Colon (tissue), 2 donors: ENCODE results near the gene MCTP2.

Experiments used
- FAIRE-seq: peaks from 2 replicates; lab custom pipeline; 2012; peaks lifted over from hg19 to GRCh38; lab: Jason Lieb, UNC
- donor health status: control.
- donor health status: control.

MCTP2 gene

DNA sequence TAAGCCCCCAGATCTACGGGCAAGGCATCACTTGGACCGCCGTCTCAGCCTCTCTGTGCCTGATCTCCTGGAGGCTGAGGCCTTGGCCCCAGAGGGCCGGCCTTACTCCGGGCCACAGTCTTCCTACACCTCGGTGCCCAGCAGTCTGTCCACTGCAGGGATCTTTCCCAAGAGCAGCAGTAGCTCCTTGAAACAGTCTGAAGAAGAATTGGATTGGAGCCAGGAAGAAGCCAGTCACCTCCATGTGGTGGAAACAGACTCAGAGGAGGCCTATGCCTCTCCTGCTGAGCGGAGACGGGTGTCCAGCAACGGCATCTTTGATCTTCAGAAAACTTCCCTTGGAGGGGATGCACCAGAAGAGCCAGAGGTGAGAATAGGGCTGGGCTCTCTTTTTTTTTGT, 67.0 kb downstream of the MCTP2 start:
- no peak for FAIRE-seq

DNA sequence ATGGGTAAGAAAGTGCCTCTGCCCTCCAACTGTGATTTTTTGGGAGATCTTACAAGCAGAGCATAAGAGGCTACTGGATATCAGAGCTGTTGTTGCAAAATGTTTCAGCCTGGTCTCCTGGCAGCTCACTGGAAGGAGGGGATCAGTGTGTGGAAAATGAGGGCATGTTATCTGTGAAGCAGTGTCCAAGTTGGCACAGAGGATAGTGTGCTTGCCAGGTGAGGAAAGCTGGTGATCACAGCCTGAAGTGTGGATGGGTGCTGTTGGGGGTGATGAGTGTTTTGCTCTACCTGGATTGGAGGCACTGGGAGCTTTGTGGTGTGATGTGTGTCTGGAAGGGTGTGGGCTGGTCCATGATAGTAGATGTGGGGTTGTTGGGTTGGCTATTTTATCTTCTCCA, 69.3 kb downstream of the MCTP2 start:
- FAIRE-seq: no peak

DNA sequence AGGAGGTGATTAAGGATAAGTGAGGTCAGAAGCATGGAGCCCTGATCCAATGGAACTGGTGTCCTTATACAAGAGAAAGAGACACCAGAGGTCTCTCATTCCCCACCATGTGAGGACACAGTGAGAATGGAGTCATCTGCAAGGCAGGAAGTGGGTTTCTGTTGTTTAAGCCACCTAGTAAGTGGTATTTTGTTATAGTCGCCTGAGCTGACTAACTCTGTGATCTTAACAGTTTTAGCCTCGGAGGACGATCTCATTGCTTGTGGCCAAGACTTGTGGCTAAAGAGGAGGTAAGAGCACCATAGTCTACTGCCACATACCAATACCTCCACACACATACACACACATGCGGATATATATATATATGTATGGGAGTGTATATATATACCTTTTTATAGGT, 73.8 kb downstream of the MCTP2 start:
- no peak for FAIRE-seq

DNA sequence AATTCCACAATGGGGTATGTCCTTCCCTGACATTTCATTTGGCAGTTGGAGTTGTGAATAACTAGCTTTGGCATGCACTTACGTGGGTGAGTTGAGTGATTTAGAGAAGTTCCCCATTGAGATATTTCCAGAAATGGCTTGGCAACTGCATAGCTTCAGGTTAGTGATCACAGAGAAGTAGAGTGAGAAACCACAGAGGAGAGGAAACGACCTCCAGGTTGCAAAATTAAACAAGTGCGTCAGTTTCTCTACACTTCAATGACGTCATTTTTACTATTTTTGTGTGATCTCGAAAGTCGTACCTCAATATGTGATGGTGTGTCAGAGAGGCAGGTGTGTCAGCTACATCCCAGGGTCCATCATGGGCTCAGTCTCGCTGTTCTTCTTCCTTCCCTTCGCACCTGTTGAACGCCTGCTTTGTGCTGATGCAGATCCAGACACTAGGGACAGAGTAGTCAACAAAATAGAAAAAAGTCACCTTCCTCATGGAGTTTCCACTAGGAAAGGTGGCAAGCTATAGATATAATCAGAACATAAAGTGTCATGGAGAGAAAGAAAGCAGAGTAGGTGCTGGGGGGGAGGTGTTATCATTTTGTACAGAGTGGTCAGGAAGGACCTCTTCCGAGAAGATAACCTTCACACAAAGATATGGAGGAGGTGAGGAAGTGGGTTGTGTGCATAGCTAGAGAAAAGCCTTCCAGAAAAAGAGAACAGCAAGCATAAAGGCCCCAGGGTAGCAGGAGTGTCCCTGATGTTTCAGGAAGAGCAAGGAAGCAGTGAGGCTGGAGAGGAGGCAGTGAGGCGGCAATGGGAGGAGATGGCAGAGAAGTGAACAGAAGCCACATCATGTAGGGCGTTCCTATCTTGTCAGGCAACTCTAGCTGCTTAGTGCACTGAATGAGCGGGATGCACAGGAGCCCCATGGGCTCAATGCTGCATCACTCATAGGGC, 75.6 kb downstream of the MCTP2 start:
- FAIRE-seq: no peak

DNA sequence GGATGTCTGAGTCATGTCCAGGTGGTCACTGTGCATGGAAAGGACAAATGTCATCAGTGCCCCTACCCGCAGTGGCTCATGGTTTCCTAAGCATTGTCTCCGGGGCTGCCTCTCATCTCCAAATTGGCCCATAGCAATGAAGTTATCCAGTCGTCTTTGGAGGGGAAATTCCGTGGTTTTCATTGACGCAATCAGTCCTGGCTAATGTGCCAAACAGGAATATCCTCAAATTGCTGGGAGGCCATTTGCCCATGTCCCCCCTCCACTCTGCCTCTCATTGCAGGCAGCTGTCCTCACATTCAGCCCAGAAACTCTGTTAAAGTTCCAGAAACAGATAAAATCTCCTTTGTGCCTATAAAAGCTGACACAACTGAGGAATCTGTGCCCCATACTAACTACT, 81.6 kb downstream of the MCTP2 start:
- no peak for FAIRE-seq

DNA sequence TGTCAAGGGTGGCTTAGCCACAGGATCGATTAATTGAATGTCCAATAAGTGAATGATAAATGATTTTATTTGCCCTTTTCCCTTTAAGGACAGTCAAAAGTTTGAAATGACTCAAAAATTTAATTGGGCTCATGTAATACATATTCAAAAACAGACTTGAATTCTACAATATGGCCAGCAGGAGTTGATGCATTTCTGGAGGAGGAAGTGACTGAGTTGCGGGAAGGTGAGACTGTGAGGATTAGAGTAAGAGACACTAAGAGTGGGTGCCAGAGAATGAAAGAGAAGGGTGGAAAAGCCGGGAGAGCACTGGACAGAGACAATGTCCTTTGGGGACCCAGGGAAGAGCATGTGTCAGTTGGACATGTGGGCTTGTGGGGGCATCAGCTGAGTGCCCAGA, 83.3 kb downstream of the MCTP2 start:
- no peak for FAIRE-seq

DNA sequence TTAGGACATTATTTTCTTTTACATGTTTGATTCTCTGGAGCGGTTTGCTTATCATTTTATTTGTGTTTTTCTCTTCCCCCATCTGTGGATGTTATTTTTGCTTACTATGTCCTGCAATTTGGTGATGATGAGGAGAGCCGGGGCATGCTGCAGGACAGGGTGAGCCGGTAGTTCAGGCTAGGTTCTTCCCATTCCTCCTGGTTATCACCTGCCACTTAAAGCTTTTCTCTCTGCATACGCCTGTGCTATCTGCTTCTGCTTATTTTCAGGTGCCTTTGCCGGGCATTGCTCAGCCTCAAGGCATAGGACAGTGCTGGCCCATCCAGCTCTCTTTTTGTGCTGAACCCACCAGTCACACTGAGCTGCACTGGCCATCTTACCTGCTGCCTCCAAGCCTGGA, 85.8 kb downstream of the MCTP2 start:
- no peak for FAIRE-seq

DNA sequence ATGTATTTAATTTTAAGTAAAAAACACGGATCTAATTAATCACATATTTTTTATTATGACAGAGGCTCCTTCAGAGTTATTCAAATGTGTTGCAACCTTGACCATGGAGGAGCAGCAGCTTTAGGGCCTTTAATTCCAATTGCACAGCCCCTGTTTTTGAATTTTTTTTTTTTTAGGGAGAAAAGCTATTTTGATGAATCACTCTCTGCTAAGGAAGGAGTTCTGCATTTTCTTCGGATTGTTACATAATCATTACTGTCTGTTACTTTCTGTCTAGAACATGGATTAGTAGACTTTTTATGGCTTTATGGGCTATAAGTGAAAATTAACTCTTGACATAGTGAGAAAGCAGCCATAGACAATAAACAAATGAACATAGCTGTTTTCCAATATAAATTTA, 90.8 kb downstream of the MCTP2 start:
- no peak for FAIRE-seq

DNA sequence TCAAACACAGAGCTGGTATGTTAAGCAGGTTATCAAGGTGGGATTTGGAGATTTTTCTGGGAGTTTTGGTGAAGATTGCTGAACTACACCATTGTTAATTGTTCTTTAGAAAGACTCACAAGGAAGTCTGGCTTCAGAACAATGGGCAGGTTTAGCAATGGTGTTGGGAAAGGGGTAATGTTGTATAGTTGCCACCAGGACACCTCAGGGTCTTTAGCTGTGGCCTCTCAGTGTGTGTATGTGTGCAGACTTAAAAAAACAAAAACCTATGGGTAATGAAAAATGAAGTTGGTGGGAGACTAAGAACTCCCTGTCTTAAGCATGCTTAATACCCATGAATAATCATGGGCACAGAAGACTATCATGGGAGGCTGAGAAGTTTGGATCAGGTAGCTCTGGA, 91.7 kb downstream of the MCTP2 start:
- FAIRE-seq: no peak

DNA sequence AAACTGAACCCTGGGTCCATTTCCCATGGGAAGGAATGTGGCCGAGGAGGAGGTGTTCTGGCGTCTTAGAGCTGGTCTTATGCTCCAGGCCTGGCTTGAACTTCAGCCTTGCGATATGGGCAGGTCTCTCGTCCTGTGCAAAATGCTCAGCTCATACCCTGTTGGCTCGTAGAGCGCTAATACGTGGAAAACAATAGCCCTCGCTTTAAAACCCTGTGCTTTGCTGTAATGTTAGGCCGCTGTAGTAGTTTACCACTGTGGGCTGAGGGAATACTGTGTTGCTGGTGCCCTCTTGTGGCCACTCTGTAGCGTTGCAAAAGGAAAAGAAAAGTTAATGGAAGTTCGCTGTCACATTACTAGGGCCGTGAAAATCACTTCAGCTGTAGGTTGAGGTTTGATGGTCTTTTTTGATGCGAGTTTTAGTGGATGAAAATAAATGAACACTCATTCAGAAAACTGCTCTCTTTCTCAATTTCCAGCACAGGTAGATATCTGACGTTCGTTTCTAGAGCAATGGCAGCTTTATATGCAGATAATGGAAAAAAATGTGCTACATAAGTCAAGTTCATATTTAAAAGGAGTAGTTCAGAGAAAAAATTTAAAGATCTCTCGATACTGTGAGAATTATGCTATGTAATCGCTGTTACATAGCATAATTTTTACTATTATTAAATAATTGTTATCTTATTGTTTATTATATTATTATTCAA, 92.9 kb downstream of the MCTP2 start:
- FAIRE-seq: no peak

DNA sequence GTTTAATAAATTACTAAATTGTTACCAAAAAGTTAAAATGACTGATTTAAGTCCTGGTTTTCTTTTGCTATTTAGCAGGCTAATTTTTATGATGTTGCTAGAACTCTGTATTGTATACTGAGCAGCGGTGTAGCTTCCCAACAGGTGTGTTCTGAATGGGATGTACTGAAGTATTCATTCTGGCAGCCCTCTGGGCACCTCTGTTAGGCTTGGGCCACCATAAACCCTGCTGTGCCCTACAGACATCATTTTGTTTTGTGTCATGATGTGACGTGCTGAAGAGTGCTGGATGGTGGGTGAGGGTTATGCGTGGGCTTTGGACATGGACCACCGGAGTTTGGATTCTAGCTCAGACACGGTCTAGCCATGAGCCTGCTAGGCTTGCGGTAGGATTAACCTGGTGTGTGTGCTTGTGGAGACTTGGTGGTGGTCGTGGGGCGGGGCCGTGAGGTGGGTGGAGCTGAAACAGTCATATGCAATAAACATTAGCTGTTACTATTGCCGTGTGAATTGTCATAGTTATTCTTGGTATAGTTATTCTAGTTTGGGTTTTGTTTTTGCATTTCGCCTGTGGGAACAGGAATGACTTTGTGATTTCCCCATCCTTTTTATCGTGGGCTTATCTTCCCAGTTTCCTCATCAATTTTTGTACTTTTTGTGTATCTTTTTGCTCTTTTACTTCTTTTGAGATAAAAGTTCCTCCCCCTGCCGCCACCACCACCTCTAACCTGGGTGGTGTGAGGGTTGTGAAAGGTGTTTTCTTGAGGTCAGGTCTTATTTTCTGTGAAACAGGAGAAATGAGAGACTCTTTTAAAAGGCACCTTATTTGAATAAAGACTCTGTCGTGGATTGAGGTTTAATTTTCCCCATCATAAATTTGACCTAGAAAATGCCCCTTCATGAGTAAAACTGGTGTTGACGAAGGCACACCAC, 93.7 kb downstream of the MCTP2 start:
- no peak for FAIRE-seq

DNA sequence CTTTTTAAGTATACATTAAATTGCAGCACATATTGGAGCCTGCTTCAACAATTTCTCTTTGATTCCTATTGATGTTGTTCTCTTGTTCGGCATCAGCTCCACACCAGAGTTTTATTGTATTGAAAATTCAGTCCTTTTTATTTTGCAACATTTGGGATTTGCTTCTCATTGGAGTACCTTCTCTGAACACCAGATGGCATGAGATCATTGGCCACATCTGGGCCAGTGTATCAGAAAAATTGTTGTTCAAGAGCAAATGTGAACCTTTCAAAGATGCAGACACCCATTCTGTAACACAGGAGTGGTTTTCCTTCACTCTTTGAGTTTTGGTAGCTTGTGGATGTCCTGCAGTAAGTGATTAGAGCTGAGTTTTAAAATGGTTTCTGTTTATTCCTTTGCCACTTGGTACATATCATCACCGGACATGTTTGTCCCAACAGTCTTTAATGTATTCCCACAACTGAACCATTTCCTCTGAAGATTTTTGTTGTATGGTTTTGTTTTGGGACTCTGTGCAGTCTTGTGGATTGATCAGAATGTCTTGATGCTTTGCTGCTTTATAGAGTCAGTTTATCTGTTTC, 96.1 kb downstream of the MCTP2 start:
- no peak for FAIRE-seq

DNA sequence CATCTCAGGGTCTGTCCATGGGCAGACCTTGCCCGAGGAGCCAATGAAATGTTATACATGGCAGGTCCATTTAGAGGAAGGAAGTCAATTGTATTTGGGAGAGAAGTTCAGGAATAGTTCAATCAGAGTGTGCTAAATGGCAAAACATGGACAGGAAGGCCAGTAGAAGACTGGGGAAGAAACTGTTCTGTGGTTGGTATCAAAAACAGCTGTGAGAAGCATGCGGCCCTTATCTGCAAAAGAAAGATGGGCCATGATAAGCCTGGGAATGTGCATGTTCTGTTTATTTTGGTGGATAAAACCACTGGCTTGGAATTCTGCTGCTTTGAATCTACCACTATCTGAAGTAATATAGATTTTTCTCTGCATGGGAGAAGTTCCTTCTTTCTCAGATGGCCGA, 100.4 kb downstream of the MCTP2 start:
- FAIRE-seq: no peak

DNA sequence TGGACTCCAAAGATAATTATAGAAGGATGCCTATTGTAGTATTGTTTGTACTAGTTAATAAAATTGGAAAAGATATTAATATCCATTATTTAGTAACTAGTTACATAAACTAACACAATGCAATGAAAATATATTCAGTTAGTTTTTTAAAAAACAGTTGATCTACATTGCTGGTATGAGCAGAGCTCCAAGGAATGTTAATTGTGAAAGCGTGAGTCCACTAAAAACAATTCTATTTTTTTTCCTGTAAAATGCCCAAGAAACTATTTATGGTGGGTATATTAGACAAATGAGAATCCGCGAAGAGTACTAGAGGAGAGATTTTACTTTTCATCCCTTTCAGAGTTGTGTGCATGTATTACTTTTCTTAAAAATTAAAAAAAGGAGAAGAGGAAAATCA, 104.3 kb downstream of the MCTP2 start:
- FAIRE-seq: no peak

DNA sequence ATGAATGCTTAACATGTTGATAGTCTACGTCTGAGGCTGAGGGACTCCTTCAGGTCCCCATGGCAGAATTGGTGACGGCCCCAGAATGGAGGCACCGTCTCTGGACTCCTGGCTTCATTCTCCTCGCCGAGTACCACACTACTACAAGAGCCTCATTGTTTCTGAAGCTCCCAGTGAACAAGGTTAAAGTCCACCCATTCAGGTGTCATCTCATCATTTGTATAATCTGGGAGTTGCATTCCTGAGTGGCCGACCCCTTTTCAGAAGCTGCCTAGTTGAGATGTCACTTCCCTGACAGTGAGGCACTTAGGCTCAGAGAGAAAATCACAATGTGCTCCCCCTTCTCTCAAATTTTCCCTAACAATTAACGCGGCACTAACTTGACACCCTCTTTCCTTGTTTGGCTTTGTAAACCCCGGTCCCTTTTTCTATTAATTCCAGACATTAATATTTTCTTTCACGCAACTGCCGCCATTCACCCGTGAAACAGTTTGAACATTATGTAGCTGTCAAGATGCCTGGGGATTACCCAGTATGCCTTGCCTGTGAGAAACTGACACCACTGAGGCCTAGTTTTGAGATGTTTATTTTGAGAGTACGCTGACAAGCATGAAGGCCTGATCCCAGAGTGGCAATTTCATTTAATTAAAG, 105.6 kb downstream of the MCTP2 start:
- no peak for FAIRE-seq

DNA sequence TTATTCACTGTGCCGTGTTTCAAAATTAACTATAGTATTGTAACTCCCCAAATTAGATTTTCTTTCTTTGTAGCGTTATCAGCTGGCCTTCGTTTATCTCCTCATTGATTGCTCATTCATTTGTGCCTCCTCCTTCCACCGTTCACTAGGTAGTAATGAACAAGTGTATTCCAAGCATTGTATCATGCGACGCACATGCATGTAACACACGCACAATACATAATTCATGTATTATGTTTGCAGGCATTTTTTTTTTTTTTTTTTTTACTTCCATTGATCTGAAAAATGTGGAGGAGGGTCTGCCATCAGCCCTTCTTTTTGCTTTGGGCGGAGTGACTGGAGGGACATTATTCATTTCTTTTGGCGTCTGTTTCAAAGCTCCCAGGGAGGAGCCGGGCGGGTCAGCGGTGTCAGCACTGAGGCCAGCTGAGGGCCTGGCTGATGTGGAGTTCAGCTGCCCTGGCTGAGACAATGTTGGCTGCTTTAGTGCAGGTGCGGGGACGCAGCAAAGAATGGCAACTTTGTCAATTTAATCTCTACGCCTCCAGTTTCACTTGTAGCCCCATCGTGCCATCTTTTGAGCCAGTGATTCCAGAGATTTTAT, 107.0 kb downstream of the MCTP2 start:
- FAIRE-seq: no peak

DNA sequence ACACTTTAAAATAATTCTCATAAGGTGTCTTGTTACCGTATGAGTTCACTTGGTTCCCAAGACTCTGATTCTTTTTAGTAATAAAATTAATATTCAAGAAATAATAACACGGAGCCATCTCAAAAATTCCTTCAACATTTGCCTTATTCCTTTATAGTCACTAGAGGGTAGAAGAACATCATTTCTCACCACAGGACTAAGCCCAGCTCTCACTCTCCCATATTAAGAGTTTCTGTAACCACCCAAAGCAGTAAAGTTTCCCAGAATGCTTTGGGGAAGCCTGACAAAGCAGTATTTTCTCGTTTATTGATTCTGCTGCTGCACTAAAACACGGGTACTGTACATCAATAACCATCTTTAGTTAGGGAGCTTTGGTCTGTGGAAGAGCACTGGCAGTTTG, 114.9 kb downstream of the MCTP2 start:
- no peak for FAIRE-seq

DNA sequence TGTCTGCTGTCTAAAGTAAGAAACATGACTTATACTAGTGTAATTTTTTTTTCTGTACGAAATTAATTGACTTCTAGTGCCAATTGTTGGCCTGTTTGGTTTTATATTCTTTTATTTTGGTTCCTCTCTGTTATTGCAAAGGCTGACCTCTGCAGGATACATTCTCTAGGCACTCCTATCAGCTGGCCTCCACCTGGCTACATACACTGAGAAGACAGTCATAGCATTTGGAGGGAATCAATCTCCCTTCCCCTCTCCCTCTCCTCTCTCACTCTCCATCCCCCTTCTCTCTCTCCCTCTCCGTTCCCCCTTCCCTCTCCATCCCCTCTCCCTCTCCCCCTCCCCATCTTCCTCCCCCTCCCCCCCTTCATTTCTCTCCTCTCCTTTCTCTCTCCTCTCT, 116.7 kb downstream of the MCTP2 start:
- FAIRE-seq: no peak

DNA sequence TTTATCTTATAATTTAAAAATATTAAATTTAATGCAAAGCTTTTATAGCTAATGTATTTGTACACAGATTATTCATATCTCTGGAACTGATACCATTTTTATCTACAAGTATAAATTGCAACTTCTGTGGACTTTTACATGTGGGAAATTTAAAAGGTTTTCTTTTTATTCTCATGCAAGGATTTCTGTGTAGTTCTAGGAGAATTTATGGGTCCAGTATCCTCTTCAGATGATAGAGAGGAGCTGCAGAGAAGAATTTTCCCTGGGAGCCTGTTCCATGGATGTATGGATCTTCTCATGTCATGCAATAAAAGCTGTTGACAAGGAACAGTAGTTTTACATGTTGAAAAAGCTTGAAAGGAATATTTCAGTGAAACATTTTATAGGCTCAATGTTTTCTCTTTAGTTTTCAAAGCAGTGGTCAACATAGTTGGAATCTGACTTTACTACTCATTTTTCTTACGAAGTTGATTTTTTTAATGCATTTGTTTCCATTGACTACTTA, 119.7 kb downstream of the MCTP2 start:
- no peak for FAIRE-seq

DNA sequence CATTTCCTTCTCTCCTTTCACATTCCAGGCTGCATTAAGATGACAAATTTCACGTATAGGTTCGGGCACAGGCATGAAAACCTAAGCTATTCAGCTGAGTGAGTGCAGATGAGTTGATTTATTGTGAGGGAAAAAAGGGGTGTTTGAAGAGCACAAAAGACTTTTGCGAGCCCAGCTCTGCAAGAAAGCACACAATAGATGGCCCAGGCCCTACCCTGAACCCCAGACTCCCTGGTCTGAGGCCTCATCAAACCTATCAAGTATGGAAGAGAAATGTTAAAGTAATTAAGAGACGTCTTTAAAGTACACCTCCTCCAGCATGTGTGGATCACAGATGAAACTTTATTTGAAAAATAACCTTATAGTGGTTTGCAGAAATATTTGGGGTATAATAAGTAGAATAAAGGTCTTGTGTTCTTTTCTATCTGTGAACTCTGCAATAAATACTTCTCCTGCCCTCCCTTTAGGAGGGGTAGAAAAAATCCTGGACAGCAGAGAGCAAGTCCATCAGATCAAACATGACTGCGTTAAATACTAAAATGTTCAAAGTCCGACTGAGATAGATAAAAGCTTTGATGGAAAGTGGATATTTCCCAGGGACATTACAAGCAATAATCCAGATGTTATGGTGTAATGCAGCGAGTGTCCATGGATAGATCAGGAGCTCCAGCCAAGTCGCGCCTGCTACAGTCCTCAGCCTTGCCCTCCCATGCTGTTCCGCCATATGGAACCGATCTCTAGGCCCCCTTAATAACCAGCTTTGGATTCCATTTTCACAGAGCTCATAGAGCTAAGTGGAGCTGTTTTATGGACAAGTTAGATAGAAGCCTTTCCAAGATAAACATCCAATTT, 121.5 kb downstream of the MCTP2 start:
- no peak for FAIRE-seq
